KBM-7 (cell line): ENCODE results near the gene GRAMD1B.
"Not testable (repeated sequence)": the region's sequence is repeated elsewhere in the genome, so short reads cannot be mapped to it uniquely, and the experiment has no call there.

Experiments used
- DNase-seq: peaks from one replicate; pipeline ENCODE4 v3.0.0-alpha.2; 2015
- in situ Hi-C: fragments of 300-500 bp; cut with MboI; formaldehyde crosslinking; loops from 2 replicates; pipeline ENCODE4 v1.14.3; 2020; ENCODE audit warnings: low sequenced_read_pairs, low pct_unique_long_range_greater_than_20kb, mixed read lengths

The GRAMD1B gene

DNA sequence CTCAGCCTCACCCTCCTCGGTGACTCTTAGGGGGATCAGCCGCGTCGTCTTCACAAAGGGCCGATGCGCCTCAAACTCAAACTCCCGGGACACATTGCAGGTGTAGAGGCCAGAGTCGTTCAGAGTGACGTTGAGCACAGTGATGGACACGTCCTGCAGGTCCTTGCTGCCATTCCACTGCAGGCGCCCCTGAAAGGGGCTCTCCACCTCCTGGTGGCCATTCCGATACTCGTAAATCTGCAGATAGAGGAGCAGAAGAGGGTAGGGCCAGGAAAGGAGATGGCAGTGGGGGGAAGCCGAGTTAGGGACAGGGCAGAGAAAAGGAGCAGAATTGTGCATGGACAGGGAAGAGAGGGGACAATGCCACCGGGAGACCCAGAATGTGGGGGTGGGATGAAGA is 212.4 kb downstream of the GRAMD1B start:
- in situ Hi-C loops: no loop called here
- no peak for DNase-seq

- no peak for DNase-seq
- in situ Hi-C loops: no loop called here
These were observed 215.4 kb downstream of the GRAMD1B start for GRCh38 chr11:123645286-123645975.

- DNase-seq: no peak
- in situ Hi-C loops: no loop called here
These were observed 220.8 kb downstream of the GRAMD1B start for GRCh38 chr11:123650901-123651300.

GRCh38 chr11:123652599-123652998 is 222.5 kb downstream of the GRAMD1B start:
- in situ Hi-C loops: no loop called here
- DNase-seq: no peak

GRCh38 chr11:123653483-123653826 is 223.4 kb downstream of the GRAMD1B start:
- in situ Hi-C loops: no loop called here
- DNase-seq: no peak

- in situ Hi-C loops: no loop called here
These were observed 223.9 kb downstream of the GRAMD1B start for GRCh38 chr11:123653827-123654565.

GRCh38 chr11:123654566-123655081 is 224.6 kb downstream of the GRAMD1B start, which contains the start of gene SCN3B:
TSS of gene SCN3B (minus strand) at chr11:123654624. CDS start at chr11:123653801, 823 bp downstream.
- in situ Hi-C loops: no loop called here
- peak; percentile 76 for DNase-seq

More at GRCh38 chr11:123653827-123654565, 223.9 kb downstream of the GRAMD1B start:
- DNase-seq: peak; percentile 64

DNA sequence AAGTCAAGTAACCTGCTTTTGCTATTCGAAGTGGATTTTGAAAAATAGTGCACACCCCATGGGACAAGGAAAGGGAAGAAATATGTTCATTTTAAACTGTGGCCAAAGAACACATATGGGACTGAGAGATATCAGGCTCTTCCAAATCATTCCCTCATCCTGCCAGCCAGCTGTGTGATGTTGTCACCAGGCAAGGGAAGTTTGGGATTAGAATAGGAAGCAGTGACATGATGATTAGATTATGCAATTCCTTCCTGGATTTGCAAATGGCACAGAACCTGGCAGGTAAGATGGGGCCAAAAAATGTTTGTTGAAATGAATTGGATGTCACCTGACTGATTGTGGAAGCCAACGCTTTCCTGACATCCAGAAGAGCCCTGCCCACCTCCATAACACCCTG is 229.2 kb downstream of the GRAMD1B start:
- no peak for DNase-seq
- in situ Hi-C loops: no loop called here

DNA sequence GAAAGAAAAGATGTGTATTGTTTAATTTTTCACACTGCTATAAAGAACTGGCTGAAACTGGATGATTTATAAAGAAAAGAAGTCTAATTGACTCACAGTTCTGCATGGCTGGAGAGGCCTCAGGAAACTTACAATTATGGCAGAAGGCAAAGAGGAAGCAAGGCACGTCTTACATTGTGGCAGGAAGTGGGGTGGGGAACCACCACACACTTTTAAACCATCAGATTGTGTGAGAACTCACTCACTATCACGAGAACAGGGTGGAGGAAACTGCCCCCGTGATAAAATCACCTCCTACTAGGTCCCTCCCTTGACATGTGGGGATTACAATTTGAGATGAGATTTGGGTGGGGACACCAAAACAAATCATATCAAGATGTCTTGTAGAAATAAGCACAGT is 229.9 kb downstream of the GRAMD1B start:
- DNase-seq: peak; percentile 93
- in situ Hi-C loops: not testable (repeated sequence)

DNA sequence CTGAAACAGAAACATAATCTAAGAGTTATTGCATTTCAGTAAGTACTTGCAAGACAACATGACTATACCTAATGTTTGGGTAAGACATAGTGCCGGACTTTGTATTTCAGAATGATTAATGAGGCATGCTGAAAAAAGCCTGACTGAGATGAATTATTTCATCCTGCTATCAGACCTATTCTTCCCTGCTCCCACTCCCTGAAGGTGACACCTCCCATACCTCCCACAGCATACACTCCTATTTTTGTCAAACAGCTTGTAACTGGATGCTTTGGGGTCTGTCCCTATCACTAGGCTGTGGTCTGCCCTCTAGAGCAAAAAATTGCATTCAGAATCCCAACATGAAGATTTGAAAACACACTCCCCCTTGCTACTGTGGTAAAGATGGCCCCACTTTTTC is 235.2 kb downstream of the GRAMD1B start:
- in situ Hi-C loops: no loop called here

DNA sequence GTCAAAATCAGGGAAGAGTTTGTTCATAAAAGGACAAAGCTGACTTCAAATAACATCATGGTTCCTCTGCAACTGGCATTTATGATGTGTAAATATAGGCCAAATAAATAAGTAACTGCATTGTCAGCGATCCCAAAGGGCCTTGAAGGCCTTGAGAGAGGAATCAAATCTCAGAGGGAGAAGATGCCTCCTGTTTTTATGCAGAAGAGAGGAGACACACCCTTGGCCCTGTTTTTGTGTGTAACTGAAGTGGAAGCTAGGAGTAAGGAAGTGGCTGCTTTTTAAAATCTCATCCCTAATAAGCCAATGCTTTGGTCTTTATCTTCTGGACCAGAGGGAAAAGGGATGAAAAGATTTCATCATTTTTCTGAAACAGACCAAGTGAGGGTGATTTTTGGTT is 240.0 kb downstream of the GRAMD1B start:
- in situ Hi-C loops: no loop called here
- DNase-seq: no peak

More for the DNA sequence above, 235.2 kb downstream of the GRAMD1B start:
- no peak for DNase-seq

DNA sequence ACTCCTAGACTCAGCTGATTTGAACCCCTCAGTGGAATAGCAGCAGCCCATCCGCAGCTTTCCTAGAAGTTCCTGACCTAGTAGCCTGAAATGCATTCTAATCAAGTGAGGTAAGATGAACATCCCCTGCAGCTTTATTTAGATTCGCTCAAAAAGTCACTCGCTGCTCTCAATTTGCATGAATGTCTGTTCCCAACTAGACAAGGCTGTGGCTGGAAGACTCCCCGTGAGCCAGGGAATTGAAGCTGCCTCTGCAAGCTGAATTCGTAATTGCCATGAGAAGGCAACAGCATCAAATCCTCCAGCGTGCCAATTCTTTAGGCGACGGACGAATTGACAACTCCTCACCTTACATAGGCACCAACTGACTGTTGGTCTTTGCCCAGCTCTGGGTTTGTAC is 241.5 kb downstream of the GRAMD1B start:
- no peak for DNase-seq

GRCh38 chr11:123672568-123672967 is 242.5 kb downstream of the GRAMD1B start:
- in situ Hi-C loops: no loop called here
- no peak for DNase-seq

More for the DNA sequence above, 241.5 kb downstream of the GRAMD1B start:
- in situ Hi-C loops: no loop called here

GRCh38 chr11:123674297-123674696 is 244.2 kb downstream of the GRAMD1B start:
- no peak for DNase-seq
- in situ Hi-C loops: no loop called here
